Measurements from ENCODE around the gene MAPKAP1. TPM values are rescaled to one million over a fixed set of nuclear protein-coding genes. Genes with fewer than 3 reads are reported as not detected.
A peak's percentile ranks its signal among the peaks of the same experiment; 100 is the strongest.

Gene MAPKAP1
- total RNA-seq, 1 donor from 2014 or later, result 70.7 TPM

- Histone ChIP-seq H3K27ac (peak overlapping the region; percentile 94), H3K9me3 (no peaks in the 10 kb centered on the region), H3K4me3 (peak overlapping the region; percentile 70 to 76), H3K27me3 (no peaks in the 10 kb centered on the region), H3K36me3 (no peaks in the 10 kb centered on the region), H3K4me1 (peaks cover 23% of the 10 kb centered on the region)
- TF ChIP-seq POLR2A (IDR thresholded peaks at IDR 0.05) (no peak), POLR2AphosphoS5 (IDR thresholded peaks at IDR 0.05; ENCODE audit: insufficient read depth in 1 of 2, low read depth in 1 of 2) (no peak)
- TF ChIP-seq, protein P1, sequence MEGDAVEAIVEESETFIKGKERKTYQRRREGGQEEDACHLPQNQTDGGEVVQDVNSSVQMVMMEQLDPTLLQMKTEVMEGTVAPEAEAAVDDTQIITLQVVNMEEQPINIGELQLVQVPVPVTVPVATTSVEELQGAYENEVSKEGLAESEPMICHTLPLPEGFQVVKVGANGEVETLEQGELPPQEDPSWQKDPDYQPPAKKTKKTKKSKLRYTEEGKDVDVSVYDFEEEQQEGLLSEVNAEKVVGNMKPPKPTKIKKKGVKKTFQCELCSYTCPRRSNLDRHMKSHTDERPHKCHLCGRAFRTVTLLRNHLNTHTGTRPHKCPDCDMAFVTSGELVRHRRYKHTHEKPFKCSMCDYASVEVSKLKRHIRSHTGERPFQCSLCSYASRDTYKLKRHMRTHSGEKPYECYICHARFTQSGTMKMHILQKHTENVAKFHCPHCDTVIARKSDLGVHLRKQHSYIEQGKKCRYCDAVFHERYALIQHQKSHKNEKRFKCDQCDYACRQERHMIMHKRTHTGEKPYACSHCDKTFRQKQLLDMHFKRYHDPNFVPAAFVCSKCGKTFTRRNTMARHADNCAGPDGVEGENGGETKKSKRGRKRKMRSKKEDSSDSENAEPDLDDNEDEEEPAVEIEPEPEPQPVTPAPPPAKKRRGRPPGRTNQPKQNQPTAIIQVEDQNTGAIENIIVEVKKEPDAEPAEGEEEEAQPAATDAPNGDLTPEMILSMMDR (IDR thresholded peaks at IDR 0.05), result no peak
- no peak for DNase-seq (ENCODE audit: extremely low spot score in 2 of 2)
- intact Hi-C loops (cut with DNase I), result no loop called here
These were observed 43.6 kb upstream of the MAPKAP1 start for GRCh38 chr9:125750627-125751011.

DNA sequence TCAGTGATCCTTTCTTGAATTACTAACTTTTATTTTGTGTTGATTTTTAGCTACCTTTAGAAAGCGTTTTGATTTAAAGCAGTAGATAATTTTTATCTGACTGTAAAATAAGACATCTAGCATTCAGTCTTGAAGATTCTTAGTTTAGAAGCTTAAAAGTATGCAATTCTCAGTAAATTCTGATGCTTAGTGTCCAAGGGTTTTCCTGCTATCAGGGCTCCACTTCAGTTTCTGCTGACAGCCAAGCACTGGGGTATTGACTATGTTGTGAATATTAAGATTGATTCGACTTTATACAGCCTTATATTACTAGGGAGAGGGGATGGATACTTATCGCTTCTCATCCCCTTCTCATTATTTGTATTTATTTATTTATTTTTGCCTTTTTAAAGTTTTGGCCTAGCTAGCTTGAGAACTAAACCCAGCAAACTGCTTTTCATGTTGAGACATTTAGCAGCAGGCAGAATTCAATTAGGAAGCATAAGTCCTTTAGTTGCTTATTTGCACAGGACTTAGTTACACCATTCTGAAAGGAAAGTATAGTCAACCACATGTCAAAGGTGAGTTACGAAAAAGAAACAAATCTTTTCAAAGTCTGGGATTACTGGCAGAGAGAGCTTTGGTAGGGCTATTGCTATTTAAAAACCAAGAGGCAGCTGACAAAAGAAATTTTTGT is 43.1 kb upstream of the MAPKAP1 start:
- peaks cover 28% of the 10 kb centered on the region for H3K4me1 ChIP-seq
- intact Hi-C loops (cut with DNase I), result loop anchor here (5.0 to 10.0 kb wide), 2 partner anchors 92 to 135 kb away; no protein-coding TSS in a partner anchor
- no peaks in the 10 kb centered on the region for H3K36me3 ChIP-seq
- H3K27ac ChIP-seq, result peak overlapping the region; percentile 94
- DNase-seq (ENCODE audit: extremely low spot score in 2 of 2), result no peak
- no peaks in the 10 kb centered on the region for H3K27me3 ChIP-seq
- H3K9me3 ChIP-seq, result no peaks in the 10 kb centered on the region
- peak overlapping the region; percentile 70 to 76 for H3K4me3 ChIP-seq
- no peak for TF ChIP-seq POLR2AphosphoS5 (IDR thresholded peaks at IDR 0.05; ENCODE audit: insufficient read depth in 1 of 2, low read depth in 1 of 2)
- TF ChIP-seq POLR2A (IDR thresholded peaks at IDR 0.05), result no peak
- TF ChIP-seq, protein P1 (IDR thresholded peaks at IDR 0.05), result no peak

DNA sequence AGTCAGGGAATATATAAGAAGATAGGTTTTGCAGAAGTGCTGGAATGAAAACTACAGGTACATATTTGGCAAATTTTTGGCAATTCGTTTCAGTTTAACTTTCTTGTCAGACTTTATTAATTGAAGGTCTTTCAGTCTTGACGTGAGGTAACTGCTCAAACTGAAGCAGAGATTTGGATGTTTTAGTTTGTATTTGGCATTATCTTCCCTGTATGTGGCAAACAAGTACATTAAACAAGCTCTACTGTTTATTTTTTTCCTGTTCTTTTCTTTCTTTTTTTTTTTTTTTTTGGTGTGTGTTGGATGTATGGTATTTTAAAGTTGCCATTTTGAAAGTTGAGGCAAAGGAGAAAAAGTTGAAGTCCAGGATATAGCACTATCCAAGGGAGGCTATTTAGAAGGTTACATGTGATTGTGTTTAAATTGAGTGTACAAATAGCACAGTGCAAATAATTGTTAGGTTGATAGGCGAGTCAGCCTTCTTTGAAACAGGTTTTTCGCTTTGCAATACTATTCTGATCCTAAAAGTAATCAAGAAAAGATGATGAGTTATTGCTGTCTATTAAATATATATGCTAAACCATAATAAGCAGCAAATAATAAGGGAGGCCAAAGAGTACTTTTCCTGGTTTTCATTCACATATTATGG is 42.4 kb upstream of the MAPKAP1 start:
- DNase-seq (ENCODE audit: extremely low spot score in 2 of 2), result no peak
- Histone ChIP-seq H3K4me3 (peak overlapping the region; percentile 70 to 76), H3K36me3 (no peaks in the 10 kb centered on the region), H3K27me3 (no peaks in the 10 kb centered on the region), H3K27ac (peak overlapping the region; percentile 94), H3K9me3 (no peaks in the 10 kb centered on the region), H3K4me1 (peaks cover 33% of the 10 kb centered on the region)
- intact Hi-C loops (cut with DNase I), result loop anchor here (5.0 to 10.0 kb wide), 2 partner anchors 93 to 135 kb away; no protein-coding TSS in a partner anchor
- no peak for TF ChIP-seq POLR2AphosphoS5 (IDR thresholded peaks at IDR 0.05; ENCODE audit: insufficient read depth in 1 of 2, low read depth in 1 of 2)
- TF ChIP-seq, protein P1 (IDR thresholded peaks at IDR 0.05), result no peak
- TF ChIP-seq POLR2A (IDR thresholded peaks at IDR 0.05), result no peak

DNA sequence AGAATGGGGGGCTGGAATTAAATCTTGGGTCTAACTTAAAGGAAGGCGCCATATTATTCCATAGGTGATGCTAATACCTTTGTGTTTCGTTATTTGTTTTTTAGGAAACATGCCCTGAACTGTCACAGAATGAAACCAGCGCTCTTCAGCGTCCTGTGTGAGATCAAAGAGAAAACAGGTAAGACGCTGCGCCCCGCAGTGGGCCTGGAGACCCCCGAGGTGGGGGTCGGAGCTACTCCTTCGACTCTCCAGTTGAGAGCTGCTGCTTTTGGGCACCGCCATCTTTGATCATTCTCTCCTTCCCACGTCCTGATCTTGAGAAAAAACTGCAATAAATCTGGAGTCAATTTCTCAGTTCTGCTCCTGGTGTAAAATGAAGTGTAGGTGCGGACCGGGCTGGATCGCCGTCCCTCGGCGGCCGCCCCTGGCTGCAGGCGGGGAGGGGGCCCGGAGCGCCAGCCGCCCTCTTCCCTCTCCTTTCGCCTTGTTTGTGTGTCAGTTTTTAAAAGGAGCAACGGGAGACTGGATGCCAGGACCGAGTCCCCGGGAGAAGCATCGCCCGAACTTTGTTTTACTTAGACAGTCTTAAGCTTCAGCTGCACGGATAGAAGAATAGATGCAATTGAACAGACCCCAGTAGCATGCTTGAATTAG is 41.6 kb upstream of the MAPKAP1 start:
- Histone ChIP-seq H3K27me3 (no peaks in the 10 kb centered on the region), H3K36me3 (no peaks in the 10 kb centered on the region), H3K4me3 (peak overlapping the region; percentile 70 to 76), H3K4me1 (peaks cover 33% of the 10 kb centered on the region), H3K9me3 (no peaks in the 10 kb centered on the region), H3K27ac (peak overlapping the region; percentile 94)
- no peak for DNase-seq (ENCODE audit: extremely low spot score in 2 of 2)
- no peak for TF ChIP-seq POLR2A (IDR thresholded peaks at IDR 0.05)
- peak in 1 of 2 donors; percentile 49 for TF ChIP-seq POLR2AphosphoS5 (IDR thresholded peaks at IDR 0.05; ENCODE audit: insufficient read depth in 1 of 2, low read depth in 1 of 2)
- intact Hi-C loops (cut with DNase I), result loop anchor here (5.0 to 10.0 kb wide), 2 partner anchors 94 to 136 kb away; no protein-coding TSS in a partner anchor

GRCh38 chr9:125747765-125748445 is 40.9 kb upstream of the MAPKAP1 start:
- peaks cover 33% of the 10 kb centered on the region for H3K4me1 ChIP-seq

More at GRCh38 chr9:125747765-125748445, 40.9 kb upstream of the MAPKAP1 start:
- no peaks in the 10 kb centered on the region for H3K9me3 ChIP-seq
- H3K36me3 ChIP-seq, result no peaks in the 10 kb centered on the region
- intact Hi-C loops (cut with DNase I), result loop anchor here (5.0 to 10.0 kb wide), 2 partner anchors 94 to 137 kb away; no protein-coding TSS in a partner anchor
- no peak for DNase-seq (ENCODE audit: extremely low spot score in 2 of 2)
- H3K4me3 ChIP-seq, result peak overlapping the region; percentile 70 to 76
- H3K27me3 ChIP-seq, result no peaks in the 10 kb centered on the region
- TF ChIP-seq, protein P1 (IDR thresholded peaks at IDR 0.05), result no peak
- no peak for TF ChIP-seq POLR2A (IDR thresholded peaks at IDR 0.05)
- no peak for TF ChIP-seq POLR2AphosphoS5 (IDR thresholded peaks at IDR 0.05; ENCODE audit: insufficient read depth in 1 of 2, low read depth in 1 of 2)
- peak overlapping the region; percentile 94 for H3K27ac ChIP-seq

Data from vagina (tissue), 2 donors.